Cardiac fibroblast (primary cell): ENCODE measurements around the gene HIVEP3.

ENCODE experiments used
- DNase-seq, 2 donors: peaks; one replicate each; pipeline versions ENCODE4 v3.0.0 to v3.0.0-alpha.2; 2010; ENCODE audit warnings: low read depth in 2 of 2
- H3K4me3 ChIP-seq, 2 donors: replicated peaks in 1 of 2; 1 replicate in 1 of 2; 2 replicates in 1 of 2; pipeline ENCODE4 v1.5.1; 2011; ENCODE audit warnings: low read depth in 2 of 2, low read length in 2 of 2, mild to moderate bottlenecking in 2 of 2, moderate library complexity in 1 of 2
- TF ChIP-seq, protein P1 (sequence below): IDR thresholded peaks from one replicate; pipeline ENCODE4 v1.5.1; 2011; ENCODE audit warnings: low read depth, mild to moderate bottlenecking, low read length, inconsistent platforms

Gene HIVEP3

DNA sequence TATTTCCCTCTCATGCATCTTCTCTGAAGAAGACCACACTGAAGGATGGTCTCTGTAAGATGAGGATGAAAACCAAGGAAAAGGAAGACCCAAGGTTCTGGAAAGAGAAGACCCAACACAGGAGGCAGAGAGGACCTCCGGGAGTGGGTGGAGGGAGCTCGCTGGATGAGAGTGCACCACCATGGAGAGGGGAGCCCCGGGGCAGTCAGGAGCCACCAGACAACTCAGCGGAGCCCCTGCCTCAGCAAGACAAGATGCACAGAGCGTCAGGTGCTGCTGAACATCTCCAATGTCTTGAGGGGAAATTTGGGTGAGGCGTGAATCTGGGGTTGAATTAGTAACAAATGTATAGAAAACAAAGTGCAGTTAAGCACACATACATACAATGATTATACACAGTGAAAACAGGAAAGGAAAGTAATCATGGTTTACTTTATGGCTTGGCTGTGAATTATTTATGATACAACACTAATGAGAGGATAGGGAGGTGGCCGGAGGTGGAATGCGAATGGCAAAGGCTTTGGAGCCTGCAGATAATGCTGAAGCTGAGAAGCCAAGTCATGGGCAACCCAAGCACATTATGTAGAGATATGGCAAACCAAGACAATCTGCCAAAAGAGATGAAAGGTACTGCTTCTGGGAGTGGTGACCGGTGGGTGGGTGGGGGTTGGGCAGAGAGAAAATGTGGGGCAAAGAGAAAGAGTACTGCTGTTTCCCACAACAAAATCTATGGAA, 353.8 kb downstream of the HIVEP3 start:
- H3K4me3 ChIP-seq: no peak overlapping the region
- no peak for DNase-seq
- TF ChIP-seq, protein P1, sequence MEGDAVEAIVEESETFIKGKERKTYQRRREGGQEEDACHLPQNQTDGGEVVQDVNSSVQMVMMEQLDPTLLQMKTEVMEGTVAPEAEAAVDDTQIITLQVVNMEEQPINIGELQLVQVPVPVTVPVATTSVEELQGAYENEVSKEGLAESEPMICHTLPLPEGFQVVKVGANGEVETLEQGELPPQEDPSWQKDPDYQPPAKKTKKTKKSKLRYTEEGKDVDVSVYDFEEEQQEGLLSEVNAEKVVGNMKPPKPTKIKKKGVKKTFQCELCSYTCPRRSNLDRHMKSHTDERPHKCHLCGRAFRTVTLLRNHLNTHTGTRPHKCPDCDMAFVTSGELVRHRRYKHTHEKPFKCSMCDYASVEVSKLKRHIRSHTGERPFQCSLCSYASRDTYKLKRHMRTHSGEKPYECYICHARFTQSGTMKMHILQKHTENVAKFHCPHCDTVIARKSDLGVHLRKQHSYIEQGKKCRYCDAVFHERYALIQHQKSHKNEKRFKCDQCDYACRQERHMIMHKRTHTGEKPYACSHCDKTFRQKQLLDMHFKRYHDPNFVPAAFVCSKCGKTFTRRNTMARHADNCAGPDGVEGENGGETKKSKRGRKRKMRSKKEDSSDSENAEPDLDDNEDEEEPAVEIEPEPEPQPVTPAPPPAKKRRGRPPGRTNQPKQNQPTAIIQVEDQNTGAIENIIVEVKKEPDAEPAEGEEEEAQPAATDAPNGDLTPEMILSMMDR: no peak

DNA sequence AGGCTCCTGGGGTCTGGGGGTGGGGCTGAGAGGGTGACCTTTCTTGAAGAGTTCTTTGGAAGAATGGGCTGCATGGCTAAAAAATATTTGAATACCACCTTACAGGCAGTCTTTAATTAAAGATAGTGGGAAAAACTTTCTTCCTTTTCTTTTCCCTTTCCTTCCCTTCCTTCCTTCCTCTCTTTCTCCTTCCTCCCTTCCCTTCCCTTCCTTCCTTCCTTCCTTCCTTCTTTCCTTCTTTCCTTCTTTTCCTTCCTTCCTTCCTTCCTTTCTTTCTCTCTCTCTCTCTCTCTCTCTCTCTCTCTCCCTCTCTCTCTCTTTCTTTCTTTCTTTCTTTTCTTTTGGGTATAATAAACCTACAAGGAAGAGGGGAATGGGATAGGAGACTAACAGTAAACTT, 356.4 kb downstream of the HIVEP3 start:
- no peak for DNase-seq
- TF ChIP-seq, protein P1: no peak
- H3K4me3 ChIP-seq: no peak overlapping the region

DNA sequence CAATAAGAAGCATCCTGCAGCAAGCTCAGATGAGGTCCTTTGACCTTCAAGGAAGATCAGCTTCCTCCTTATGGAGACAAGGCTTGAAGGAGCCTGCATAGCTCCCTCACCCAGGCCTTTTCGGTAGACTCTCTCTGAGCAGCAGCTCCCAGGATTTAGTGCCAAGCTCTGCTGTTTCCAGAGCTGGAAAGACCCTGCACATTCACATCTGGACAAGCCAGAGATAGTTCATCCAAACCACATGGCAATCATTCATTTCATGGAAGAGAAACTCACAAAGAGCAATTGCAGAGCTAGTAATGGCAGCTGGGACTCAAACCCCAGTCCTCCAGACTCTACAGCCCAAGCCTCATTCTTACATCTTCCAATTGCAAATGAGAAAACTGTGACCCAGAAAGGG, 357.8 kb downstream of the HIVEP3 start:
- H3K4me3 ChIP-seq: no peak overlapping the region
- DNase-seq: no peak
- TF ChIP-seq, protein P1: no peak

GRCh38 chr1:41560496-41560895, 358.2 kb downstream of the HIVEP3 start:
- TF ChIP-seq, protein P1: no peak
- DNase-seq: no peak

GRCh38 chr1:41559331-41559730, 359.4 kb downstream of the HIVEP3 start:
- no peak overlapping the region for H3K4me3 ChIP-seq
- no peak for DNase-seq
- TF ChIP-seq, protein P1: no peak

More at GRCh38 chr1:41560496-41560895, 358.2 kb downstream of the HIVEP3 start:
- H3K4me3 ChIP-seq: no peak overlapping the region

GRCh38 chr1:41558761-41559171, 360.0 kb downstream of the HIVEP3 start:
- no peak overlapping the region for H3K4me3 ChIP-seq
- DNase-seq: no peak
- TF ChIP-seq, protein P1: no peak
